ENCODE data around the gene TNK2.
"Not testable (repeated sequence)": the region's sequence is repeated elsewhere in the genome, so short reads cannot be mapped to it uniquely, and the experiment has no call there.

Gene TNK2

DNA sequence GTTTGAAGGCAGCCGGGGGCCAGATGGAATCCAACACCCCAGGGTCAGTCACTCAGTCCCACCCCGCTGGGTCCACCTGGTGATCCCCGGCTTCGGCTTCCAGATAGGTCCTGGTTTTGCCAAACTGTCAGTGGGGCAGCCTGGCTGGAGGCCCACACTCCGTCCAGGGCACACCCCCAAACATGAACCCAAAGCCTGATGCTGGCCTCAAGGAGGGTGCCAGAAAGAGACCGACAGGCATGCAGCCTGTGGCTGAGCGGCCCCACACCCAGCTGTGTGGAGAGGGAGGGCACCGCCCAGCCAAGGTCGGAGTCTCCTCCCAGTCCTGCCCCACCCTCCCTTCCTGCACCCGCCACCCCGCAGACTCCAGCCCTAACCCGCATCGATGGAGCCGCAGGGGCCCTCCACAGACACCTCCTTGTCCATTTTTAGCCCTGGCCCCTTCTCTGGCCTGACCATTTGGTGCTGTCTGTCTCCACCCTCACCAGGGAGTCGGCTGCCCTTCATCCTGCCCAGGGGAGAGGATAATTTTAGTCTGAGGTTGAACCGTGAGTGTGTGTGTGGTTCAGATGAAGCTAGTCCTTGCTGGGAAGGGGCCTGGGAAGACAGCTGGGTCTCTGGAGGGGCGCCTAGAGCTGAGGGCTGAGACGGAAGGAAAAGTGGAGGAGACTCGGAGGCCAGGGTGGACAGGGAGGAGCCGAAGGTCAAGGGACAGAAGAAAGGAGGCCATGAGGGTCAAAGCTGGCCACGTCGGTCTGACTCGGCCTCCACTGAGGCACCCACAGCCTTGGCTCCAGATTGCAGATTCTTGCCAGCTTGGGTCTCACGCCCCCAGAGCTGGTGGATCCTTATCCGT is 23.1 kb downstream of the TNK2 start:
- no peak for DNase-seq (ENCODE audit: low read depth, low spot score)

DNA sequence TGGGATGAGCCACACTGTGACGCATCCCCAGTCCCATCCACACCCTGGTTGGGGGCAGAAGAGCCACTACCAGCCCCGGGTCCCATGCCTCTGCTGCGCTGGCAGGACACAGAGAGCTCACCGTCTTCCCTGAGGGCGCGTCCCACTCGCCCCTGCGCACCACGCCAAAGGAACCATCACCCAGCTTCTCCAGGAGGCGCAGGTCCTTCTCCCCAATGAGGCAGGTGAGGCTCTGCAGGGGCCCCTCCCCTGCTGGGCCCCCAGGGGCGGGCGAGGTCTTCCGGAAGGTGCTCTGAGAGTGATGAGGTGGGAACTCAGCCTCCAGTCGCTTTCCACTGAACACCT is 23.7 kb downstream of the TNK2 start:
- DNase-seq (ENCODE audit: low read depth, low spot score) = no peak

DNA sequence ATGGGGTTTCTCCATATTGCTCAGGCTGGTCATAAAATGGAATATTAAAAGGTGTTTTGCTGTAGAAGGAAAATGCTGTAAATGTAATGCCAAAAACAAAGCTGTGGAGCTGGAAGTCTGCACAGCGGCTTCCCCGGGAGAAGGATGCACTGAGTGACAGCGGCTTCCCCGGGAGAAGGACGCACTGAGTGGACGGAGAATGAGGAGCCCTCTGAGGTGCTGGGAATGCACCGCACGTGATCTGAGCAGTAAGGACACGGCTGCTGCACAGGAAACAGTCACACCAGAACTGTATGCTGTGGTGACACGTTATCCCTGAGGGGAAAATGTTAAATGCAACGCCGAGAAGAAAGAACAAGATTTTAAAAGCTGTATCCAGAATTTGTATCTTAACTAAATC is 24.6 kb downstream of the TNK2 start:
- DNase-seq (ENCODE audit: low read depth, low spot score) = no peak

DNA sequence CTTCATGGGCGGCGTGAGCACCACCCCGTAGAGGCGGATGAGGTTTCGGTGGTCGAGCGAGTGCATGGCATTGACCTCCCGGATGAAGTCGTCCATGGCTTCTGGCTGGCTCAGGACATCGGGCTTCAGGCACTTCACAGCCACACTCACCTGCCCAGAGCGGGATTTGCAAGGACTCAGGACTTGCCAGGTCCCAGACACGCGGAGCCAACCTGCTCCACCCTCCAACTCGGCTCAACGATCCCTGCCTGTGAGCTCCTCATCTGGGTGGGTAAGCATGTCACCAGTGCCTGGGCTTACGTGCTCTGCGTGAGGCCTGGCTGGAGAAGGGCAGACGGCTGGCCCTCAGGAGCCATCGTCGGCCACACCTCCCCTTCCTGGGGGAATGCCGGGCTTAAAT is 25.2 kb downstream of the TNK2 start:
- no peak for DNase-seq (ENCODE audit: low read depth, low spot score)

DNA sequence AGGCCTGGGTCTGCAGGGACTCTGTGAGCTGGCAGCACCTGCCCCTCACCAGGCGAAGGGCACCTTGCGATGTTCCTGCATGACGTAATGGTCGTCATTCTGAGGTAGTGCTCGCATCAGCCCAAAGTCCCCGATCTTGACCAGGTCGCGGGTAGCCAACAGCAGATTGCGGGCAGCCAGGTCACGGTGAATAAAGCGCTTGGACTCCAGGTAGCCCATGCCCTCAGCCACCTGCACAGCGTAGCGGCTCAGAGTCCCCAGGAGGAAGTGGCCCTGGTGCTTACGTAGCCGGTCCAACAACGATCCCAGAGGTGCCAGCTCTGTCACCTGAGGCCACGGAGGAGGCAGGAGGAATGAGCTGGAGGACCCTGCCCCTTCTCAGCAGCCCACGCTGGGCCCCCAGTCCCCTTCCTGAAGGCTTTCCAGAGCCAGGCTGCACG is 26.3 kb downstream of the TNK2 start:
- no peak for DNase-seq (ENCODE audit: low read depth, low spot score)

DNA sequence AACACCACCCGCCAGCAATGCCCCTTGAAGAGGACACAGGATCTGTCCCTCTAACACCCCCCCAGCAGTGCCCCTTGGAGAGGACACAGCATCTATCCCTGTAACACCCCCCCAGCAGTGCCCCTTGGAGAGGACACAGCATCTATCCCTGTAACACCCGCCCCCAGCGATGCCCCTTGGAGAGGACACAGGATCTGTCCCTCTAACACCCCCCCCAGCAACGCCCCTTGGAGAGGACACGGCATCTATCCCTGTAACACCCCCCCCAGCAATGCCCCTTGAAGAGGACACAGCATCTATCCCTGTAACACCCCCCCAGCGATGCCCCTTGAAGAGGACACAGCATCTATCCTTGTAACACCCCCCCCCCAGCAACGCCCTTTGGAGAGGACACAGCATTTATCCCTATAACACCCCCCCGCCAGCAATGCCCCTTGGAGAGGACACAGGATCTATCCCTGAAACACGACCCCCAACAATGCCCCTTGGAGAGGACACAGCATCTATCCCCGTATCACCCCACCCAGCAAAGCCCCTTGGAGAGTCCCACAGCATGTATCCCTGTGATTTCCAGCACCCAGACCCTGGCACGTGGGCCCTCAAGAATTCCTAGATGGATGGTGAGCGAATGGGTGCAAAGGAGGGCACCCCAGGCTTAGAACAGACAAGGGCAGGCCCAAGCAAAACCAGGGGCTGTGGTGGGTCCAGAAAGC is 26.9 kb downstream of the TNK2 start:
- no peak for DNase-seq (ENCODE audit: low read depth, low spot score)

DNA sequence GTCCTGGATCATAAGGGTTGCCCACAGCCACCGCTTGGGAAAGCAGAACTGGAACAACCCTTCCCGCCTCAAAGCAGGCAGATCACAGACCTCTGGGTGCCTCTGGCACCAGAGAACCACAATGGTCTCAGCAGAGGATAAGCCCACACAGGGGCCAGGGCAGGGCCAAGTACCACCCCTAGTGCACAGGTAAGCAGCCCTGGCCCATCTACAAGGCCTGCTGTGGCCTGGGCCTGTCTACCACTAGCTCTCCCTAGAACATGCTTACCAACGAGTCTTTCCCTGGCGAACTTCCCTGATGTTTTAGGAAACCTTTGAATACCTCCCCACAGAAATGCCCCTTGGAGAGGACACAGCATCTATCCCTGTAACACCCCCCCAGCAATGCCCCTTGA is 28.3 kb downstream of the TNK2 start:
- no peak for DNase-seq (ENCODE audit: low read depth, low spot score)

DNA sequence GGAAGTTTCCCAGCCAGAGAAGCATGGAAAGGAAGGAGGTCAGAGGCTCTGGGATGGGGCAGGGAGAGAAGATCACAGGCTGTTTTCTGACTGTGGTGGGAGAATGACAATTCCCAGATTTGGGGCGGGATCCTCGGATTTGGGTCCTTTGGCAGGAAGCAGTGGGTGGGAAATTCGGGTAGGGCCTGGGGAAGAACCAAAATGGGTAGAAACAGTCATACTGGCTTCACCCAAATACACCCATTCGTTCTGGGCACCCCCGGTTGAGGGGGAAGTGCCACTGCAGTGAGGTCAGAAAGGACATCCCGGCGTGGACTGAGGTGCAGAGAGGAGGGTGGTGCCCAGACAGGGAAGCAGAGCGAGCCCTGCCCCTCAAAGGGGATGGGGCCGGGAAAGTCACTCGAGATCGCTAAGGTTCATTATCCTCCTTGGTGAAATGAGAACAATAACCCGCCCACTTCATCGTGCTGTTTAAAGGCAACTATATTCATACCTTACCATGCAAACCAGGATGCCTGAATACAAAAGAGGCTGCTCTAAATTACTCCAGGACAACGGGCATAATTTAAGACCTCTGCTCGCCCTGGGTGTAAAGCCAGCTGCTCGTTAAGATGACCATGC is 28.8 kb downstream of the TNK2 start:
- no peak for DNase-seq (ENCODE audit: low read depth, low spot score)

DNA sequence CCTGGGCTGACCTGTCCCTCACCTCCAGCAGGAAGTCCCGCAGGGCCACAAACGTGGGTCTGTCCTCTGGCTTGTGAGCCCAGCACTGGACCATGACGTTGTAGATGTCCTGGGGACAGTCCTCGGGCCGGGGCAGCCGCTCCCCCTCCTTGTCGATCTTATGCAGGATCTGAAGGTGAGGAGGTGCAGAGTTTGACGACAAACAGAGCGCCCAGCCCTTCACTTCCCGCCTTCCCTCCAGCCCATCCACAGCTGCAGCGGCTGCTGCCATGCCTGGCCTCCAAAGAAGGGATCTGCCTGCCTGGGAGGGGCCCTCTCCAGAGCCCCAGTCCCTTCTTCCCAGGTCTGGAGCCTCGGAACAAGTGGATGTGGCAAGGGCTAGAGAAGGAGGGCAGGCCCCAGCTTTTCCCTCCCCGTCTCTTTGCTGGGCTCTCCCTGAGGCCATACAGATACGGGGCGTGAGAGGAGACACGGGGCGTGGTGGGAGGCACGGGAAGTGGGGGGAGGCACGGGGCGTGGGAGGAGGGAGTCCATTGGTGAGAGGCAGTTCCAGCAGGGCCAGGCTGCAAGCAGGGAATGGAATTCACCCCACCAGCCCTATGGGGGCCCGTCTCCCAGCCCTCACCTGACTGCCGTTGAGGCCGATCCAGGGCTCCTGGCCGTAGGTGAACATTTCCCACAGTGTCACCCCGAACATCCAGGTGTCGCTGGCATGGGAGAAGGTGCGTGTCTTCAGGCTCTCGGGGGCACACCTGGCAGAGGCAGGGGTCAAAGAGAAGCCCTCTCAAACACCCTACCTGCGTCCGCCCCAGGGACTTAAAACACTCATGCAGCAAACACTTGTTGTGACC is 29.7 kb downstream of the TNK2 start:
- DNase-seq (ENCODE audit: low read depth, low spot score) = no peak

DNA sequence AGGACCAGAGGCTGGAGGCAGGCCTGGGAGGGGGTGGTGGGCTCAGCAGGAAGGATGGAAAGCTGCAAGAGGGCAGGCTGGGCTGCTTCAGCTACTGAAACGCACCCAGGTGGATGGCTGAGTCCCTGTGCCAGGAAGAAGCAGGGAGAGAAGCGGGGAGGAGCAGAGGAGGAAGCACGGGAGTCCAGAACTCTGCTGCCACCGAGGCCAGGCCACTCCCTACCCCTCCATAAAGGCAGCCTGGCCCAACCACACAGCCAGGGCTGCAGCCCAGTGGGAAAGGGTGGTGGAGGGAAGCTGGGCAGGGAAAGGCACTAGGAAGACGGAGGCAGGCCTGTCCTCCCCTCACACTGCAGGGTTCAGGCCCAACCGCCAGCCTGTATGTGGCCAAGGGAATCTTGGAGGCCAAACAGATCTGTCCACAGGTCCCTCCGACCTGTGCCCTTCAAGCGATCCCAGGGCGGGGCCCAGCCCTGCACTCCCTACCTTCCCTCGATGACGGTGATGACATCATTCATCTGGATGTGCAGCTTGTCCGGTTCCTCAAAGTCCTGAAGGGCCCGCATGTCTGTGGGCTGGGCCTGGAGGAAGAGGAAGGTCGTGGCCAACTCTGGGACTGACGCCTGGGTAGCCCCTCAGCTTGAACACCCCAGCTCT is 30.5 kb downstream of the TNK2 start:
- no peak for DNase-seq (ENCODE audit: low read depth, low spot score)

DNA sequence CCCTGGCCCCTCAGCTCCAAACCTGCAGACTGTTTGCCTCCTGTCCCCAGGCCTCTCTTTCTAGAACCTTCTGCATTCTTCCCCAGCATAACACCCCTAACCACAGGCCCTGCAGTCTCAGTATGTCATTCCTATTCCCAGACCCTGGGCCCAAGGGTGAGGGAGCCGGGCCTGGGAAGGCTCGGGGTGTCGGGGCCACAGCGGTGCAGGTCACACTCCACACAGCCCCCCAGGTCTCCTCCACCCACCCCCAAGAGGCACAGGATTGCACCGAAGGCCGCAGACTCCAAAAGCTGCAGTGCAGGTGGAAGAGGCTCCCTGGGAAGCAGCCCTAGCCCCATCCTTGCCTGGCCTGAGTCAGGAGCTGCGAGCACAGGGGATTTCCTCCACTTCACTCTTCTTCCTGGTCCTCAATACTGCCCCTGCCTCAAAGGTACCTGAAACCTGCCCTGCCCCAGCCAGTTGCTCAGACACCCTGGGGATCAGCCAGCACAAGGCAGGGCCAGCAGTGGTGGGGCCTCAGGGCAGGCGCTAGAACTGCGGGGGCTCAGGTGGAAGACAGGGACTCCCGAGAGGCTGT is 31.1 kb downstream of the TNK2 start:
- no peak for DNase-seq (ENCODE audit: low read depth, low spot score)

DNA sequence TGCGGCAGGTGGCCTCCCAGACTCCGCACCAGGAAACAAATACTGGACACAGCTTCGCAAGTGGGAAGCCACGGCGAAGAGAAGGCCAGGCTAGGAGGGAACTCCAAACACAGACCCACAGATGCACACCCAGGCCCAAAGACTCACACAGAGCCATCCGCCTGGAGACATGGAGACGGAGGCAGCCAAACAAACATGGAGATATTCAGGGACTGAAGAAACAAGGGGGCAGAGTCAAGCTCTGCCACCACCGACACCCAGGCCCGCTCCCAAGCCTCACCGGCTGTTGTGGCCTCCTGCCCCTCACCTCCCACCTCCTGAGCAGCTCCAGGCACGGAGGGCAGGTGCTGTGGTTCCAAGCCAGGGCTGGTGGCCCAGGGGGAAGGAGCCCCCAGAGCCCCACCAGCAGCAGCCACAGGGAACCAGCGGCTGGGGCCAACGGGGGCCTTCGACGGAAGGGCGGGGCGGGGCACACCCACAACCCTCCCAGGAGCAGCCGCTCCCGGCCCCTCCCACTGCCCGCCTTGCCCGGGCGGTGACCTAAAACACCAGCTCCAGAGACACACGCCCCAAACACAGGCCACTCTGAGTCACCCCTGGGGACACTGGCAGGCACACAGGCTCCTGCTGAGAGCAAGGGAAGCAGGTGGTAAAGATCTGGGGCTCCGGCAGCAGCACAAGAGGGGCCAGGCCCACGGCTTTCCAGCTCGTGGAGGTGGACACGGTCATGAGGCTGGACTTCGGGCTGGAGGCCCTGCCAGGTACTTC is 31.9 kb downstream of the TNK2 start:
- no peak for DNase-seq (ENCODE audit: low read depth, low spot score)

DNA sequence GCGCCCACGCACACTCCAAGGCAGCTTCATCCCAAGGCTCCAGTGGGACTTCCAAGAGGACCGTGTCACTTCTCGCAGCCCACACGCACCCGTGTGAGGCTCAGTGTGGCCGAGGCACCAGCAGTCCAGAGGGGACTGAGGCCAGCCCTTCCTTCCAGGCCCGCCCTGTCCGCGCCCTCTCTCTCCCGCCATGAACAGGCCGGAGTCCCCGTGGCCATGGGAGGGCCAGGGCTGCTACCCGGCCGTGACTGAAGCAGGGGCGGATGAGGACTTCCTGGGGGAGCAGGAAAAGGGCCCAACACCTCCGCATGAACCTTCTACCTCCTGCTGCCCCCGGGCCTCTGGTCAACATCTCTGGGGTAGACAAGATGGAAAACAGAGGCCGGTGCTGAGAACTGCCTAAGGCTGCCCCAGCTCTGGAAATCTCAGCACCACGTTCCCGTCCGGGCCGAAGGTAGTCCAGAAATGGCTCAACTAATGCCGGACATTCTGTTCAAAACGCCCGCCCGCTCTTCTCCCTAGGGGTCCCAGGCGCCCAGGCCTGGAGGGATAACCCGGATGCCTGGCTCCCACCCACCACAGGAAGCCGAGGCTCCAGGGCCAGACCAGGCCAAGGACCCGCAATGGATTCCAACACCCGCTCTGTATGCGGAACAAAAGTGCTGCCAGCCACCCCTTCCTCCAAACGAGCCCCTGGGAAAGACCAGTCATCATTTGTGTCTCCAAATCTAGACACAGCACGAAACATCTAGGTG is 32.7 kb downstream of the TNK2 start:
- no peak for DNase-seq (ENCODE audit: low read depth, low spot score)

DNA sequence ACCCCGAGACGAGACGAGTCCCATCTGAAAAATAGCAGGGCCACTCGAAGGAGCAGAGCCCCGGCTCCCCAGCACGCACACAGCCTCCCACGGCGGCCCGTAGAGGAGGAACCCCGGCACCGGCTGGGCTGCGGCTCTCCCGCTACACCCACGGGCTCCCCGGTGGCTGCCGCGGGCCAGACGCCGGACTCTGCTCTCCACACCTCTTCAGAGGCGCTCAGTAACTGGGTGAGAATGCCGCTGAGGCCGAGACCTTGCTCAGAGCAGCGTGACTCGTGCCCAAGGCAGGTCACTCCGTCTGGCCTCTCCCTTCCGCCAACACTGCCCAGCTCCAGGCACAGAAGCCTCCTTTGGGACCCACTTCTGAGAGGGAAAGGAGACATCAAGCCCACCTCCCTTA is 34.4 kb downstream of the TNK2 start:
- DNase-seq (ENCODE audit: low read depth, low spot score) = no peak

DNA sequence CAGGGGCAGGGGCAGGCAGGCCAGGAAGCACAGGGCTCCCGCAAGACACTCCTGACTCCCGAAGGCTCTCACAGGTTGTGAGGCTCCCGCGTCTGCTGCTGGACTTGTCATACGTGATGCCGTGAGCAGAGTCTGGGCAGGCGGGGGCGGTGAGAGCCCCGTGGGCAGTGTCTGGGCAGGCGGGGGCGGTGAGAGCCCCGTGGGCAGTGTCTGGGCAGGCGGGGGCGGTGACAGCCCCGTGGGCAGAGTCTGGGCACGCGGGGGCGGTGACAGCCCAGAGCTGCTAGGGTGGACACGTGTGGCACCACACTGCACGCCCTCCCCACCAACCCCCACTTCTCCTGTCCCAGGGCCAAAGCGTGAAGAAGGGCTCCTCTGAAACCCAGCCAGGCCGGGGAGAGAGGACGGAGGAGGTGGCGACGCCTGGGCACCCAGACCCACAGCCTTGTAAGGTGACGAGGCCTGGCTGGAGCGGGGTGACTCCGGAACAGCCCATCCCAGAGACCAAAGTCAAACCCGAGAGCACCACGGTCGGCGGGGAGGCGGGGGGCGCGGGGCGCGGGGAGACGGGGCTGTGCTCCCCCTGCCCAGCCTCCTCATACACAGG is 35.0 kb downstream of the TNK2 start:
- DNase-seq (ENCODE audit: low read depth, low spot score) = no peak

DNA sequence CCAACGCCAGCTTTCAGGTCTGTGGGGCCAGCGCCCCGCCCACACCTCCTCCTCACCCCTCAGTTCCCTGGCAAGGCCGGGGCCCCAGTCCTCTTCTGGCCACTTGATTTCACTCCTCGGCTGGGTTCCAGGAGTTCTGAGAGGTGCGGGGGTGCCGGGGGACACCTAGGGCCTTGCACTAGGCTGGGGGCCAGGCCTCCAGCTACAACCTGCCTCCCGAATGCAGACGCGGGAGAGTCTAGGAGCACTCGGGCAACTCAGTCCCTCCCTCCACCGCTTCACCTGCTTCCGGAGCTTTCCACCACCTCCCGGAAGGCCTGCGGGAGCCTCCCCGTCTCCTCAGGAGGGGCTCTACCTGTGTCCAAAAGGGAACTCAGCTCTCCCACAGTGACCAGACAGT is 35.6 kb downstream of the TNK2 start:
- no peak for DNase-seq (ENCODE audit: low read depth, low spot score)

DNA sequence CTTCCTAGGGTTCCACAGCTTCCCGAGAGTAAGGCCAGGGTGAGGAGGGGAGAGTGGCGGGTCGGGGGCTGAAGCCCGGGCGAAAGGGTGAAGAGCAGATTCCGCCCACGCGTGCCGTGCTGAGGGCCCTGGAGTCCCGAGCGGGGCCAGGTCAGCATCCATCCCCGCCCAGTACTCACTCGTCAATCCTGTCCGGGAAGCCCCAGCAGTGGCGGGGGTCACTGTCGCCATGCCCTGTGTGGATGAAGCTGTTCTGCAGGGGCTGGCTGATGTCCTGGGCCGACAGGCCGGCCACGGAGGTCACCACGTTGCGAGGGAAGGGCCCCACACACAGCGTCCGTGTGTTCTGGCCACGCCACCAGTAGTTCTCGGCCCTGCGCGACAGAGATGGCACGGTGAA is 36.3 kb downstream of the TNK2 start:
- DNase-seq (ENCODE audit: low read depth, low spot score) = no peak

DNA sequence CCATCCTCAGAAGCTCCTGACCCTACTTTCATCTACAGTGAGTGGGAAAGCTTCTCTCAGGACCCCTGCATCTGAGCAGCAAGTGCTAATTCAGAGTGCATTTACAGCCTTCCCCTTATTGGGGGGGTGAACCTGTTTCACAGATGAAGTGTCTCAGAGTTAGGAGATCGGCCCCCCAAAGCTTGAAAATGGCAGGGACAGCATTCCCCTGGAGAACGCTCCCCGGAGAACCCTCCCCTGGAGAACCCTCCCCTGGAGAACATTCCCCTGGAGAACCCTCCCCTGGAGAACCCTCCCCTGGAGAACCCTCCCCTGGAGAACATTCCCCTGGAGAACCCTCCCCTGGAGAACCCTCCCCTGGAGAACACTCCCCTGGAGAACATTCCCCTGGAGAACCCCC is 36.7 kb downstream of the TNK2 start:
- DNase-seq (ENCODE audit: low read depth, low spot score) = not testable (repeated sequence)

DNA sequence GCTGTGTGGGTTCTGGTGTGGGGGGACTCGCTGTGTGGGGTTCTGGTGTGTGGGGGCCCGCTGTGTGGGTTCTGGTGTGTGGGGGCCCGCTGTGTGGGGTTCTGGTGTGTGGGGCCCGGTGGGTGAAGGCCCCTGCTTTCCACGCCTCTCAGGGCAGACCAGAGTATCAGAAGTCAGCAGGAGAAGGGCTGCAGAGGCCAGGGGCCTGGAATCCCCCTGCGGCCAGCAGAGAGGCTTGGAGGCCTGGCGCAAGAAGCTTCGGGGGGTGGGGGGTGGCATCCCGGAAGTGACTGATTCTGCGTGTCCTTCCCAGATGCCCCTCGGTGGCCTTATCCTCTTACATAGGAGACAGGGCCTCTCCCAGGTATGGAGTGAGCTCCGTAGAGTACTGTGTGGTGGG is 37.4 kb downstream of the TNK2 start:
- no peak for DNase-seq (ENCODE audit: low read depth, low spot score)
